Measurements from ENCODE around the gene POC1B.

- no peak for TF ChIP-seq CTCF (IDR thresholded peaks at IDR 0.05; ENCODE audit: low read length)
- TF ChIP-seq EZH2 (IDR thresholded peaks at IDR 0.05; ENCODE audit: borderline replicate concordance, low read length) = no peak
Measured at GRCh38 chr12:89501793-89502192, 24.1 kb downstream of the POC1B start.

Data from OCI-LY1 (cell line).